ENCODE data around the gene TMEM171. TPM values are rescaled to one million over a fixed set of nuclear protein-coding genes. Genes with fewer than 3 reads are reported as not detected.

The TMEM171 gene
- total RNA-seq, 1 experiment from 2014 or later: 20.8 TPM

- H3K36me3 Mint-ChIP-seq (ENCODE audit: insufficient read depth, unreplicated experiment): no peaks in the 10 kb centered on the region
- no TSS peak for BruUV-seq (replicated peaks)
- no peaks in the 10 kb centered on the region for H3K9me3 Mint-ChIP-seq (ENCODE audit: low read depth, unreplicated experiment)
- peak overlapping the region; percentile 65 for H3K27ac Mint-ChIP-seq (ENCODE audit: unreplicated experiment)
- TF ChIP-seq CTCF (IDR thresholded peaks at IDR 0.05; ENCODE audit: unreplicated experiment): no peak
- intact Hi-C loops (cut with micrococcal nuclease; ENCODE audit: unreplicated experiment): no loop called here
- no peak overlapping the region for H3K4me3 Mint-ChIP-seq (ENCODE audit: low read depth, unreplicated experiment)
- CTCF ChIA-PET: interaction anchor here (0.8 to 1.3 kb wide), 4 partner anchors 21 to 357 kb away, joined by 3 to 6 read pairs (median 4); no protein-coding TSS in a partner anchor
- DNase-seq: no peak
- H3K27me3 Mint-ChIP-seq (ENCODE audit: unreplicated experiment): no peaks in the 10 kb centered on the region
- peaks cover 37% of the 10 kb centered on the region for H3K4me1 Mint-ChIP-seq (ENCODE audit: low read depth, unreplicated experiment)
Observed at GRCh38 chr5:73094415-73094814, 26.0 kb upstream of the TMEM171 start.

GRCh38 chr5:73095564-73096238 lies 24.7 kb upstream of the TMEM171 start:
- BruUV-seq (replicated peaks): no TSS peak
- Mint-ChIP-seq H3K27me3 (ENCODE audit: unreplicated experiment) (no peaks in the 10 kb centered on the region), H3K9me3 (ENCODE audit: low read depth, unreplicated experiment) (no peaks in the 10 kb centered on the region), H3K4me1 (ENCODE audit: low read depth, unreplicated experiment) (peaks cover 37% of the 10 kb centered on the region), H3K36me3 (ENCODE audit: insufficient read depth, unreplicated experiment) (no peaks in the 10 kb centered on the region), H3K27ac (ENCODE audit: unreplicated experiment) (peak overlapping the region; percentile 47), H3K4me3 (ENCODE audit: low read depth, unreplicated experiment) (no peak overlapping the region)
- DNase-seq: no peak
- TF ChIP-seq CTCF (IDR thresholded peaks at IDR 0.05; ENCODE audit: unreplicated experiment): no peak
- intact Hi-C loops (cut with micrococcal nuclease; ENCODE audit: unreplicated experiment): no loop called here
- CTCF ChIA-PET: interaction anchor here (0.7 to 1.3 kb wide), 5 partner anchors 20 to 401 kb away, joined by 3 to 6 read pairs (median 5); partner anchors contain the start of gene TMEM171

GRCh38 chr5:73096239-73096575 lies 24.2 kb upstream of the TMEM171 start:
- intact Hi-C loops (cut with micrococcal nuclease; ENCODE audit: unreplicated experiment): no loop called here
- Mint-ChIP-seq H3K4me1 (ENCODE audit: low read depth, unreplicated experiment) (peaks cover 37% of the 10 kb centered on the region), H3K36me3 (ENCODE audit: insufficient read depth, unreplicated experiment) (no peaks in the 10 kb centered on the region), H3K27me3 (ENCODE audit: unreplicated experiment) (no peaks in the 10 kb centered on the region), H3K27ac (ENCODE audit: unreplicated experiment) (peak overlapping the region; percentile 47), H3K4me3 (ENCODE audit: low read depth, unreplicated experiment) (no peak overlapping the region), H3K9me3 (ENCODE audit: low read depth, unreplicated experiment) (no peaks in the 10 kb centered on the region)
- BruUV-seq (replicated peaks): no TSS peak
- DNase-seq: no peak
- TF ChIP-seq CTCF (IDR thresholded peaks at IDR 0.05; ENCODE audit: unreplicated experiment): no peak
- CTCF ChIA-PET: interaction anchor here (0.7 to 1.3 kb wide), 5 partner anchors 20 to 401 kb away, joined by 3 to 6 read pairs (median 5); partner anchors contain the start of gene TMEM171

- H3K4me1 Mint-ChIP-seq (ENCODE audit: low read depth, unreplicated experiment): peaks cover 37% of the 10 kb centered on the region
- no peak overlapping the region for H3K27ac Mint-ChIP-seq (ENCODE audit: unreplicated experiment)
- CTCF ChIA-PET: interaction anchor here (1.0 kb wide), 1 partner anchor 10 kb away, joined by 3 read pairs; no protein-coding TSS in a partner anchor
- H3K9me3 Mint-ChIP-seq (ENCODE audit: low read depth, unreplicated experiment): no peaks in the 10 kb centered on the region
- no peaks in the 10 kb centered on the region for H3K36me3 Mint-ChIP-seq (ENCODE audit: insufficient read depth, unreplicated experiment)
- intact Hi-C loops (cut with micrococcal nuclease; ENCODE audit: unreplicated experiment): no loop called here
- no peaks in the 10 kb centered on the region for H3K27me3 Mint-ChIP-seq (ENCODE audit: unreplicated experiment)
- DNase-seq: no peak
- BruUV-seq (replicated peaks): no TSS peak
- TF ChIP-seq CTCF (IDR thresholded peaks at IDR 0.05; ENCODE audit: unreplicated experiment): no peak
- no peak overlapping the region for H3K4me3 Mint-ChIP-seq (ENCODE audit: low read depth, unreplicated experiment)
Observed at GRCh38 chr5:73097740-73098139, 22.6 kb upstream of the TMEM171 start.
